GM23248 (cell line): ENCODE measurements around the gene AOX1.

Experiments
- EZH2 ChIP-seq: fragments of 200-600 bp; sonication (generic); IDR thresholded peaks from 2 replicates; pipeline ENCODE4 v1.6.1; 2018; ENCODE audit warnings: antibody characterized with exemption, mild to moderate bottlenecking; ENCODE audit not compliant: insufficient read depth, poor library complexity, severe bottlenecking
- EZH2phosphoT487 ChIP-seq: fragments of 200-600 bp; sonication (generic); IDR thresholded peaks from 2 replicates; pipeline ENCODE4 v1.6.1; 2018; ENCODE audit warnings: antibody characterized with exemption, moderate library complexity, mild to moderate bottlenecking, low read depth; ENCODE audit not compliant: insufficient read depth

DNA sequence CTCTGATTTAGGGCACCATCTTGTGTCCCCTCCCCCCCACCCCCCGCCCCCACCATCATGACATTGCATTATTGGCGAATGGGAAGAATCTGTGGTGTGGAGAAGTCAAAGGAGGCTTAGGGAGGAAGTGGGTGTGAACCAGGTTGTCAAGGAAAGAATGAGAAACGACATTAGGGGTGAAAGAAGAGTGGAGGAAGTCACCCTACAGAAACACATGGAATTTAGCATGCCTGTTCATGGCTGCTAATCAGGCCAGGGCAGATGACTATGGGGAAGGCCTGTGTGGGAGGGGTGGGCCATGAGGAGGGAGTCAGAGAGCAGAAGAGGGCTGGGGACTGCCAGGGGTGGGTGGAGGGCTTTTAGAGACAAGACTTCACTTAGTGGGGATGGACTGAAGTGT, 81.6 kb downstream of the AOX1 start:
- TF ChIP-seq EZH2 (no peak), EZH2phosphoT487 (no peak)
